Loucy (cell line): ENCODE data around the gene ELOA.
A peak's percentile ranks its signal among the peaks of the same experiment; 100 is the strongest.

ENCODE experiments used
- H2AFZ ChIP-seq: fragments of 200-600 bp; sonication (generic); 2 replicates; pipeline ENCODE4 v1.6.0; 2016; ENCODE audit warnings: antibody characterized with exemption, mild to moderate bottlenecking, low read length, moderate library complexity
- H3F3A ChIP-seq: fragments of 200-600 bp; 2 replicates; pipeline ENCODE4 v1.6.0; 2016; ENCODE audit warnings: antibody characterized with exemption, low read depth, mild to moderate bottlenecking
- H3K27me3 ChIP-seq: fragments of 200-600 bp; sonication (generic); 2 replicates; pipeline ENCODE4 v1.6.1; 2014; ENCODE audit warnings: low read length, mild to moderate bottlenecking; ENCODE audit not compliant: insufficient read depth, poor library complexity, severe bottlenecking
- H3K36me3 ChIP-seq: fragments of 200-600 bp; sonication (generic); 2 replicates; pipeline ENCODE4 v1.6.1; 2016; ENCODE audit warnings: low read length; ENCODE audit not compliant: insufficient read depth
- H3K4me1 ChIP-seq: fragments of 200-600 bp; sonication (generic); 2 replicates; pipeline ENCODE4 v1.5.1; 2014; ENCODE audit warnings: low read length, mild to moderate bottlenecking; ENCODE audit not compliant: insufficient read depth, poor library complexity, severe bottlenecking
- H3K4me2 ChIP-seq: fragments of 200-600 bp; sonication (generic); 2 replicates; pipeline ENCODE4 v1.6.0; 2014; ENCODE audit warnings: antibody characterized with exemption, low read length, low read depth, mild to moderate bottlenecking; ENCODE audit not compliant: poor library complexity, severe bottlenecking
- H3K4me3 ChIP-seq: fragments of 200-600 bp; sonication (generic); 2 replicates; pipeline ENCODE4 v1.5.1; 2014; ENCODE audit warnings: low read length, mild to moderate bottlenecking, mixed read lengths; ENCODE audit not compliant: poor library complexity, severe bottlenecking
- H3K79me2 ChIP-seq: fragments of 200-600 bp; sonication (generic); 2 replicates; pipeline ENCODE4 v1.6.1; 2014; ENCODE audit warnings: low read length; ENCODE audit not compliant: insufficient read depth
- H3K9ac ChIP-seq: fragments of 200-600 bp; sonication (generic); 2 replicates; pipeline ENCODE4 v1.6.0; 2014; ENCODE audit warnings: mild to moderate bottlenecking, low read depth, low read length, moderate library complexity; ENCODE audit not compliant: poor library complexity, severe bottlenecking
- H3K9me2 ChIP-seq: fragments of 200-600 bp; sonication (generic); replicated peaks from 2 replicates; pipeline ENCODE4 v1.6.1; 2016; ENCODE audit warnings: low read depth, low read length, mixed read lengths
- H3K9me3 ChIP-seq: fragments of 200-600 bp; sonication (generic); 2 replicates; pipeline ENCODE4 v1.6.1; 2014; ENCODE audit warnings: mild to moderate bottlenecking, antibody characterized with exemption, low read length, low read depth; ENCODE audit not compliant: insufficient read depth
- H4K20me1 ChIP-seq: fragments of 200-600 bp; sonication (generic); 2 replicates; pipeline ENCODE4 v1.6.0; 2014; ENCODE audit warnings: antibody characterized with exemption, low read length, mild to moderate bottlenecking; ENCODE audit not compliant: insufficient read depth, poor library complexity, severe bottlenecking
- EZH2phosphoT487 ChIP-seq: fragments of 200-600 bp; IDR thresholded peaks from 2 replicates; pipeline ENCODE4 v1.6.1; 2018; ENCODE audit warnings: antibody characterized with exemption, mild to moderate bottlenecking, moderate library complexity, borderline replicate concordance
- TF ChIP-seq, protein P1 (sequence below): fragments of 200-600 bp; sonication (generic); conservative IDR thresholded peaks from 2 replicates; pipeline ENCODE4 v1.5.1; 2014; ENCODE audit warnings: mild to moderate bottlenecking, antibody characterized with exemption, low read length

The ELOA gene

GRCh38 chr1:23799570-23800399 is 56.5 kb downstream of the ELOA start:
- Histone ChIP-seq H3K9me2 (no peaks in the 10 kb centered on the region), H2AFZ (peak overlapping the region; percentile 80), H3K4me2 (peak overlapping the region; percentile 98), H3K36me3 (peaks cover 11% of the 10 kb centered on the region; the same call in 1 of the 2 replicates), H3K9me3 (no peaks in the 10 kb centered on the region), H3K27me3 (no peaks in the 10 kb centered on the region), H3K4me1 (peaks cover 15% of the 10 kb centered on the region), H3K4me3 (peak overlapping the region; percentile 96), H3F3A (no peaks in the 10 kb centered on the region), H3K9ac (peak overlapping the region; percentile 97), H3K79me2 (no peaks in the 10 kb centered on the region; the same call in 1 of the 2 replicates), H4K20me1 (peaks cover 12% of the 10 kb centered on the region)
- TF ChIP-seq, protein P1, sequence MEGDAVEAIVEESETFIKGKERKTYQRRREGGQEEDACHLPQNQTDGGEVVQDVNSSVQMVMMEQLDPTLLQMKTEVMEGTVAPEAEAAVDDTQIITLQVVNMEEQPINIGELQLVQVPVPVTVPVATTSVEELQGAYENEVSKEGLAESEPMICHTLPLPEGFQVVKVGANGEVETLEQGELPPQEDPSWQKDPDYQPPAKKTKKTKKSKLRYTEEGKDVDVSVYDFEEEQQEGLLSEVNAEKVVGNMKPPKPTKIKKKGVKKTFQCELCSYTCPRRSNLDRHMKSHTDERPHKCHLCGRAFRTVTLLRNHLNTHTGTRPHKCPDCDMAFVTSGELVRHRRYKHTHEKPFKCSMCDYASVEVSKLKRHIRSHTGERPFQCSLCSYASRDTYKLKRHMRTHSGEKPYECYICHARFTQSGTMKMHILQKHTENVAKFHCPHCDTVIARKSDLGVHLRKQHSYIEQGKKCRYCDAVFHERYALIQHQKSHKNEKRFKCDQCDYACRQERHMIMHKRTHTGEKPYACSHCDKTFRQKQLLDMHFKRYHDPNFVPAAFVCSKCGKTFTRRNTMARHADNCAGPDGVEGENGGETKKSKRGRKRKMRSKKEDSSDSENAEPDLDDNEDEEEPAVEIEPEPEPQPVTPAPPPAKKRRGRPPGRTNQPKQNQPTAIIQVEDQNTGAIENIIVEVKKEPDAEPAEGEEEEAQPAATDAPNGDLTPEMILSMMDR, result no peak
- no peak for TF ChIP-seq EZH2phosphoT487

DNA sequence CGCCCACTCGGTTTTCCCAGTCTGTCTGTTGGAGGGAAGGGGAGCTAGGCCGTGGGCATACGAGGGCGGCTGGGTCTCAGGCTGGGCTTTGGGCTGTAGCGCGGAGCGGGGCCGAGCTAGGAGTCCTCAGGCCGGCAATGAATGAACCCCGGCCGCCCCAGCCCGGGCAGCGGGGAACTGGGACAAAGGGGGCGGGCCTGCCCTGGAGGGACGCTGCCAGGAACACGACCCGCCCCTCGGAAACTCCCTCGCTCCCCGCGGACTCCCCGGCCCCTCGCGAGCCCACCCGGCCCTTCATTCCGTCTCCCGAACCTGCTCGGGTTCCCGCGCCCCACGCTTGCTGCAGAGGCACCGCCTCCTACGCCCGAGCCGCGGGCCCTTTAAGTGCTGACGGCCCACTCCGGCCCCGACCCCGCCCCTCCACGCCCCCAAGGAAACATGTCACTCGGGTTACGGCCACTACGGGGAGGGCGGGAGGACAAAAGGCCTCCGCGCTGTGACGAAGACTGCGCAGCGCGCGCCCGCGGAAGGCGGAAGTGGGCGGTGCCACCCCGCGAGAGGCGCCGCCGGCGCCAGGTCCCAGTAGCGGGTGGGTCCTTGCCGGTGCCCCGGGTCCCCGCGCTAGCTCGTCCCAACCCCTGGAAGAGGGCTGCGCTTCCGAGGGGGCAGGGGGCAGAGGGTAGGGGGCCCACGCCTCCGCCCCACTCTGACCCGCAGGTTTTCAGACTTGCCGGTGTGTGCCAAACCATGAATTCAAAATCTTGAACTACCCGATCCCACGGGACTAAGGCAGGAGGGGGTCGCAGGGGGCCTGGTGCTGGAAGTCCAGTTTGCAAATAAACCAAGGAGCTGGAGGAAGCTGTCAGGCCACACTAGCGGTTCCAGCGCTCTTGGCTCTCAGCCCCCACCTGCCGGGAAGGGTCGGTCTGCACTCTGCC is 57.4 kb downstream of the ELOA start, which contains the start of gene GALE:
TSS of gene GALE (minus strand) at position 355 of the 938 bp plus-strand sequence. CDS start 1,747 bp downstream, outside the sequence.
- H3K4me3 ChIP-seq, result peak within 1 kb of the TSS; percentile 96
- peaks cover 8% of the 10 kb centered on the region; the same call in 1 of the 2 replicates for H3K36me3 ChIP-seq
- H3K9me3 ChIP-seq, result no peaks in the 10 kb centered on the region
- H3K27me3 ChIP-seq, result no peaks in the 10 kb centered on the region
- TF ChIP-seq, protein P1, result no peak
- no peak for TF ChIP-seq EZH2phosphoT487
- no peaks in the 10 kb centered on the region for H3F3A ChIP-seq
- H3K9ac ChIP-seq, result peak within 1 kb of the TSS; percentile 97
- peaks cover 15% of the 10 kb centered on the region for H3K4me1 ChIP-seq
- peak within 1 kb of the TSS; percentile 93 for H2AFZ ChIP-seq
- no peaks in the 10 kb centered on the region for H3K9me2 ChIP-seq
- peaks cover 9% of the 10 kb centered on the region for H4K20me1 ChIP-seq
- H3K4me2 ChIP-seq, result peak within 1 kb of the TSS; percentile 98
- no peaks in the 10 kb centered on the region; the same call in 1 of the 2 replicates for H3K79me2 ChIP-seq

DNA sequence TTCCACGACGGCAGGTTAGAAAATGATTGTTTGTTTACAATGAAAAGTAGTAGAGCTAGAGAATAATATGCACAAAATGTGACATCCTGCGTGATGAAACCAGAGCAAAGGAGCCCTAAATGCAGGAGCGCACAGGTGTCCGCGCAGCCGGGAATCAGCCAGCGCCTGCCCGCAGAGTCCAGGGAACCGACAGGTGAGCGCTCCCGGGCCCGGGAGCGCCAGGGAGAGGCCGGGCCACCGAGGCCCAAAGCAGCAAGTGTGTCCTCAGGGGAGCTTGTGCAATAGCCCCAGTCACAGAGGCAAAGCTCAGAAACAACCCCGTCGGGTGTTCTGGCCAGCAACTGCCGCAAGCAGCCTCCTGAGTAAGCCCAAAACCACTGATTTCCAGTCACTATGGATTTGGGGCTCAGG is 58.1 kb downstream of the ELOA start:
- H2AFZ ChIP-seq, result peak overlapping the region; percentile 93
- H4K20me1 ChIP-seq, result peaks cover 9% of the 10 kb centered on the region
- no peaks in the 10 kb centered on the region for H3K9me3 ChIP-seq
- H3K79me2 ChIP-seq, result no peaks in the 10 kb centered on the region; the same call in 1 of the 2 replicates
- peaks cover 4% of the 10 kb centered on the region; the same call in 1 of the 2 replicates for H3K36me3 ChIP-seq
- H3K4me3 ChIP-seq, result peak overlapping the region; percentile 96
- peak overlapping the region; percentile 98 for H3K4me2 ChIP-seq
- peaks cover 15% of the 10 kb centered on the region for H3K4me1 ChIP-seq
- peak overlapping the region; percentile 97 for H3K9ac ChIP-seq
- no peaks in the 10 kb centered on the region for H3F3A ChIP-seq
- TF ChIP-seq, protein P1, result no peak
- TF ChIP-seq EZH2phosphoT487, result no peak
- H3K9me2 ChIP-seq, result no peaks in the 10 kb centered on the region
- no peaks in the 10 kb centered on the region for H3K27me3 ChIP-seq
